HepG2 (cell line): Measurements from ENCODE around the gene COL8A2. TPM values are rescaled to one million over a fixed set of nuclear protein-coding genes. Genes with fewer than 3 reads are reported as not detected.

Source experiments
- ELF1 ChIP-seq: sonication (generic); formaldehyde crosslinking; IDR thresholded peaks from 2 replicates; pipeline ENCODE4 v1.4.0; 2020; ENCODE audit warnings: missing genetic modification reagents
- KDM5B ChIP-seq: sonication (generic); formaldehyde crosslinking; IDR thresholded peaks from 2 replicates; pipeline ENCODE4 v1.4.0; 2020; ENCODE audit warnings: missing genetic modification reagents, mild to moderate bottlenecking, borderline replicate concordance
- POLR2G ChIP-seq: fragments of 200-400 bp; formaldehyde crosslinking; IDR thresholded peaks from 2 replicates; pipeline ENCODE4 v1.6.1; 2018; ENCODE audit warnings: mild to moderate bottlenecking, low read depth, low read length, moderate library complexity
- ZC3H4 ChIP-seq: sonication (generic); formaldehyde crosslinking; IDR thresholded peaks from 2 replicates; pipeline ENCODE4 v1.4.0; 2020; ENCODE audit warnings: missing genetic modification reagents, borderline replicate concordance
- ZFP36L2 ChIP-seq: sonication (generic); formaldehyde crosslinking; IDR thresholded peaks from 2 replicates; pipeline ENCODE4 v1.4.0; 2020; ENCODE audit warnings: missing genetic modification reagents
- ZMYM4 ChIP-seq: sonication (generic); formaldehyde crosslinking; IDR thresholded peaks from 2 replicates; pipeline ENCODE4 v1.8.1; 2023; ENCODE audit warnings: mild to moderate bottlenecking, missing genetic modification reagents
- ZNF343 ChIP-seq: sonication (generic); formaldehyde crosslinking; IDR thresholded peaks from 2 replicates; pipeline ENCODE4 v1.4.0; 2020; ENCODE audit warnings: mild to moderate bottlenecking, missing genetic modification reagents
- ZNF350 ChIP-seq: sonication (generic); formaldehyde crosslinking; IDR thresholded peaks from 2 replicates; pipeline ENCODE4 v1.4.0; 2020; ENCODE audit warnings: mild to moderate bottlenecking, low read depth, missing genetic modification reagents, borderline replicate concordance
- ZNF431 ChIP-seq: sonication (generic); formaldehyde crosslinking; IDR thresholded peaks from 2 replicates; pipeline ENCODE4 v1.9.0; 2022; ENCODE audit warnings: missing genetic modification reagents, low read depth, mild to moderate bottlenecking, borderline replicate concordance
- ZNF549 ChIP-seq: sonication (generic); formaldehyde crosslinking; IDR thresholded peaks from 2 replicates; pipeline ENCODE4 v1.5.0; 2020; ENCODE audit warnings: missing genetic modification reagents
- ZNF556 ChIP-seq: sonication (generic); formaldehyde crosslinking; IDR thresholded peaks from 2 replicates; pipeline ENCODE4 v1.4.0; 2020; ENCODE audit warnings: mild to moderate bottlenecking, missing genetic modification reagents, borderline replicate concordance
- ZNF619 ChIP-seq: sonication (generic); formaldehyde crosslinking; IDR thresholded peaks from 2 replicates; pipeline ENCODE4 v1.4.0; 2020; ENCODE audit warnings: mild to moderate bottlenecking, missing genetic modification reagents
- polyA plus RNA-seq, 8 experiments: library from polyadenylated mRNA; depleted of rRNA in 3 of 8; stranded (reverse) in 7 of 8; unstranded in 1 of 8; fragments of >200 nt; fragmentation: Illumina TruSeq in 4 of 8; extraction: Trizol in 4 of 8; gene quantifications; 2 replicates each; pipeline versions ENCODE4 v1.2.1 to v1.2.3, GENCODE V29; 2011 to 2016; ENCODE audit warnings: low read depth in 4 of 8, missing spikeins in 1 of 8, mixed read lengths in 1 of 8; ENCODE audit not compliant: insufficient read depth in 1 of 8
- total RNA-seq, 5 experiments: library from RNA; depleted of rRNA; stranded (reverse); fragments of >200 nt; fragmentation: Illumina TruSeq; extraction: Trizol; gene quantifications; 2 replicates each; pipeline ENCODE4 v1.2.3, GENCODE V29; 2016; ENCODE audit warnings: low read depth in 1 of 5
- TF ChIP-seq, protein P1 (sequence below): sonication (generic); formaldehyde crosslinking; IDR thresholded peaks from 2 replicates; pipeline ENCODE4 v1.5.0; 2020; ENCODE audit warnings: missing genetic modification reagents
- TF ChIP-seq, protein P2 (sequence below): sonication (generic); formaldehyde crosslinking; conservative IDR thresholded peaks from 2 replicates; pipeline ENCODE4 v1.4.0; 2020; ENCODE audit warnings: missing genetic modification reagents
- TF ChIP-seq, protein P3 (sequence below): sonication (generic); formaldehyde crosslinking; IDR thresholded peaks from 2 replicates; pipeline ENCODE4 v1.8.0; 2022; ENCODE audit warnings: missing genetic modification reagents, mild to moderate bottlenecking, inconsistent platforms, borderline replicate concordance
- TF ChIP-seq, protein P4 (sequence below): sonication (generic); formaldehyde crosslinking; IDR thresholded peaks from 2 replicates; pipeline ENCODE4 v1.4.0; 2020; ENCODE audit warnings: missing genetic modification reagents
- TF ChIP-seq, protein P5 (sequence below): sonication (generic); formaldehyde crosslinking; IDR thresholded peaks from 2 replicates; pipeline ENCODE4 v1.5.1; 2020; ENCODE audit warnings: mild to moderate bottlenecking, missing genetic modification reagents, moderate library complexity

Gene COL8A2
- total and polyA plus RNA-seq, 2 of the 13 experiments (the other 11 are each of a cell fraction or from before 2014, with no cell fraction given): 0.13 to 0.24 TPM

DNA sequence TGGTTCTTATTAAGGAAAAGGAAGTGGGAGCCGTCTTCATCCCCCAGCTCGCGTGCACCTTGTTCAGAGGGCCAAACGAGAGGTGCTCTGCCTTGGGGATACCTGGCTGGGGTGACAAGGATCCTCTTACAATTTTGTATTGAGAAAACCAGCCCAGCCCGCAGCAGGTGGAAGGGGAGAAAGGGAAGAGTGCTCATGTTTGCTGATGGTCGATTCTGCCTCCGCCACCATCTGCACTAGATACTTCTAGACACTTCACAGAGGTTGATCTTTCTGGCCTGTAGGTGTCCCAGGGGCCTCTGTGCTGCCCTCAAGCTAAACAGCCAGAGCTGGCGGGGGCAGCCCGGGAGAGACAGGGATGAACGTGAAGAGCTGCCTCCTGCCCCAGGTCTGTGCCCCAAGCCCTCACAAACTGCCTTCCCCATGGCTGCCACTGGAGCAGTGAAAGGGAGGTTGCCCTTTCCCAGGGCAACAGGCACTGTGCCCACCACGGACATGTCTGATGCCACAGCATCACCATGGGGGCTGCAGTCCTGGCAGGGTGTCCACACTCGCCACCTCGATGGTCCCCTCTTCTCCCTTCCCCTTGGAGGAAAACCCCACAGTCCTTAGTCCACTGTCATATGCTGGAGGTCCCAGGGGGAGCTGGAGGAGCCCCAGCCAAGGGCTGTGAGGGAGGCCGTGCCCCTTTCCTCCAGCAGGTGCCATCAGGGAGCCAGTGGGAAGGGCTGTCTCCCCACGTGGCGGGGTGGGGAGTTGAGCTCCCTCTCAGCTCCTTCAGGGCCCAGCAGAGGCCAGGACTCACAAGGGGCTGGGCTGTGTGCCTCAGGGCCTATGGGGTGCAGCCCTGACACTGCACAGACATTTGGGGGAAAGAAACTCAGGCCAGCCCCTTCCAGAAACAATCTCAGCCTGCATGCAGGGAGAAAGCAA is 28.3 kb downstream of the COL8A2 start (continued):
- TF ChIP-seq ZFP36L2 (CRISPR knock-in tag) (no peak), ZMYM4 (no peak), ZNF343 (CRISPR knock-in tag) (no peak), ZC3H4 (CRISPR knock-in tag) (no peak), ZNF431 (CRISPR knock-in tag) (no peak), KDM5B (CRISPR knock-in tag) (no peak), ZNF619 (no peak), ZNF350 (CRISPR knock-in tag) (no peak), ELF1 (CRISPR knock-in tag) (no peak), ZNF549 (CRISPR knock-in tag) (no peak), ZNF556 (CRISPR knock-in tag) (no peak), POLR2G (0 out of 2 replicates have a peak, but pooled peaks have one; percentile 43)
- TF ChIP-seq, protein P1, sequence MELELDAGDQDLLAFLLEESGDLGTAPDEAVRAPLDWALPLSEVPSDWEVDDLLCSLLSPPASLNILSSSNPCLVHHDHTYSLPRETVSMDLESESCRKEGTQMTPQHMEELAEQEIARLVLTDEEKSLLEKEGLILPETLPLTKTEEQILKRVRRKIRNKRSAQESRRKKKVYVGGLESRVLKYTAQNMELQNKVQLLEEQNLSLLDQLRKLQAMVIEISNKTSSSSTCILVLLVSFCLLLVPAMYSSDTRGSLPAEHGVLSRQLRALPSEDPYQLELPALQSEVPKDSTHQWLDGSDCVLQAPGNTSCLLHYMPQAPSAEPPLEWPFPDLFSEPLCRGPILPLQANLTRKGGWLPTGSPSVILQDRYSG: no peak
- TF ChIP-seq, protein P2, sequence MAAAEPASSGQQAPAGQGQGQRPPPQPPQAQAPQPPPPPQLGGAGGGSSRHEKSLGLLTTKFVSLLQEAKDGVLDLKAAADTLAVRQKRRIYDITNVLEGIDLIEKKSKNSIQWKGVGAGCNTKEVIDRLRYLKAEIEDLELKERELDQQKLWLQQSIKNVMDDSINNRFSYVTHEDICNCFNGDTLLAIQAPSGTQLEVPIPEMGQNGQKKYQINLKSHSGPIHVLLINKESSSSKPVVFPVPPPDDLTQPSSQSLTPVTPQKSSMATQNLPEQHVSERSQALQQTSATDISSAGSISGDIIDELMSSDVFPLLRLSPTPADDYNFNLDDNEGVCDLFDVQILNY (CRISPR knock-in tag): no peak
- TF ChIP-seq, protein P3, sequence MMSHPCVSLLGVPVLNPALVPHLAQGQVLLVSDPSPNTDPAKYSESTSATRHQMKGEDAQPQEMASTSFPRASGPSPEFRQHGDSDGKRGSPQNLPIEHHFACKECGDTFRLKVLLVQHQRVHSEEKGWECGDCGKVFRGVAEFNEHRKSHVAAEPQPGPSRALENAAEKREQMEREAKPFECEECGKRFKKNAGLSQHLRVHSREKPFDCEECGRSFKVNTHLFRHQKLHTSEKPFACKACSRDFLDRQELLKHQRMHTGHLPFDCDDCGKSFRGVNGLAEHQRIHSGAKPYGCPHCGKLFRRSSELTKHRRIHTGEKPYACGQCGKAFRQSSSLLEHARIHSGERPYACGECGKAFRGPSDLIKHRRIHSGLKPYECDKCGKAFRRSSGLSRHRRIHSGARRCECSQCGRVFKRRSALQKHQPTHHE: no peak
- TF ChIP-seq, protein P4, sequence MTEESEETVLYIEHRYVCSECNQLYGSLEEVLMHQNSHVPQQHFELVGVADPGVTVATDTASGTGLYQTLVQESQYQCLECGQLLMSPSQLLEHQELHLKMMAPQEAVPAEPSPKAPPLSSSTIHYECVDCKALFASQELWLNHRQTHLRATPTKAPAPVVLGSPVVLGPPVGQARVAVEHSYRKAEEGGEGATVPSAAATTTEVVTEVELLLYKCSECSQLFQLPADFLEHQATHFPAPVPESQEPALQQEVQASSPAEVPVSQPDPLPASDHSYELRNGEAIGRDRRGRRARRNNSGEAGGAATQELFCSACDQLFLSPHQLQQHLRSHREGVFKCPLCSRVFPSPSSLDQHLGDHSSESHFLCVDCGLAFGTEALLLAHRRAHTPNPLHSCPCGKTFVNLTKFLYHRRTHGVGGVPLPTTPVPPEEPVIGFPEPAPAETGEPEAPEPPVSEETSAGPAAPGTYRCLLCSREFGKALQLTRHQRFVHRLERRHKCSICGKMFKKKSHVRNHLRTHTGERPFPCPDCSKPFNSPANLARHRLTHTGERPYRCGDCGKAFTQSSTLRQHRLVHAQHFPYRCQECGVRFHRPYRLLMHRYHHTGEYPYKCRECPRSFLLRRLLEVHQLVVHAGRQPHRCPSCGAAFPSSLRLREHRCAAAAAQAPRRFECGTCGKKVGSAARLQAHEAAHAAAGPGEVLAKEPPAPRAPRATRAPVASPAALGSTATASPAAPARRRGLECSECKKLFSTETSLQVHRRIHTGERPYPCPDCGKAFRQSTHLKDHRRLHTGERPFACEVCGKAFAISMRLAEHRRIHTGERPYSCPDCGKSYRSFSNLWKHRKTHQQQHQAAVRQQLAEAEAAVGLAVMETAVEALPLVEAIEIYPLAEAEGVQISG (CRISPR knock-in tag): 0 out of 2 replicates have a peak, but pooled peaks have one; percentile 15
- TF ChIP-seq, protein P5, sequence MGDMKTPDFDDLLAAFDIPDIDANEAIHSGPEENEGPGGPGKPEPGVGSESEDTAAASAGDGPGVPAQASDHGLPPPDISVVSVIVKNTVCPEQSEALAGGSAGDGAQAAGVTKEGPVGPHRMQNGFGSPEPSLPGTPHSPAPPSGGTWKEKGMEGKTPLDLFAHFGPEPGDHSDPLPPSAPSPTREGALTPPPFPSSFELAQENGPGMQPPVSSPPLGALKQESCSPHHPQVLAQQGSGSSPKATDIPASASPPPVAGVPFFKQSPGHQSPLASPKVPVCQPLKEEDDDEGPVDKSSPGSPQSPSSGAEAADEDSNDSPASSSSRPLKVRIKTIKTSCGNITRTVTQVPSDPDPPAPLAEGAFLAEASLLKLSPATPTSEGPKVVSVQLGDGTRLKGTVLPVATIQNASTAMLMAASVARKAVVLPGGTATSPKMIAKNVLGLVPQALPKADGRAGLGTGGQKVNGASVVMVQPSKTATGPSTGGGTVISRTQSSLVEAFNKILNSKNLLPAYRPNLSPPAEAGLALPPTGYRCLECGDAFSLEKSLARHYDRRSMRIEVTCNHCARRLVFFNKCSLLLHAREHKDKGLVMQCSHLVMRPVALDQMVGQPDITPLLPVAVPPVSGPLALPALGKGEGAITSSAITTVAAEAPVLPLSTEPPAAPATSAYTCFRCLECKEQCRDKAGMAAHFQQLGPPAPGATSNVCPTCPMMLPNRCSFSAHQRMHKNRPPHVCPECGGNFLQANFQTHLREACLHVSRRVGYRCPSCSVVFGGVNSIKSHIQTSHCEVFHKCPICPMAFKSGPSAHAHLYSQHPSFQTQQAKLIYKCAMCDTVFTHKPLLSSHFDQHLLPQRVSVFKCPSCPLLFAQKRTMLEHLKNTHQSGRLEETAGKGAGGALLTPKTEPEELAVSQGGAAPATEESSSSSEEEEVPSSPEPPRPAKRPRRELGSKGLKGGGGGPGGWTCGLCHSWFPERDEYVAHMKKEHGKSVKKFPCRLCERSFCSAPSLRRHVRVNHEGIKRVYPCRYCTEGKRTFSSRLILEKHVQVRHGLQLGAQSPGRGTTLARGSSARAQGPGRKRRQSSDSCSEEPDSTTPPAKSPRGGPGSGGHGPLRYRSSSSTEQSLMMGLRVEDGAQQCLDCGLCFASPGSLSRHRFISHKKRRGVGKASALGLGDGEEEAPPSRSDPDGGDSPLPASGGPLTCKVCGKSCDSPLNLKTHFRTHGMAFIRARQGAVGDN: peak; percentile 56
